HG03460 (cell line): ENCODE data around the gene GATA1.

Experiments used
- ATAC-seq: cut with Tn5 transposase; IDR thresholded peaks from one replicate; pipeline ENCODE4 v1.9.1; 2021; ENCODE audit not compliant: unreplicated experiment

The GATA1 gene

DNA sequence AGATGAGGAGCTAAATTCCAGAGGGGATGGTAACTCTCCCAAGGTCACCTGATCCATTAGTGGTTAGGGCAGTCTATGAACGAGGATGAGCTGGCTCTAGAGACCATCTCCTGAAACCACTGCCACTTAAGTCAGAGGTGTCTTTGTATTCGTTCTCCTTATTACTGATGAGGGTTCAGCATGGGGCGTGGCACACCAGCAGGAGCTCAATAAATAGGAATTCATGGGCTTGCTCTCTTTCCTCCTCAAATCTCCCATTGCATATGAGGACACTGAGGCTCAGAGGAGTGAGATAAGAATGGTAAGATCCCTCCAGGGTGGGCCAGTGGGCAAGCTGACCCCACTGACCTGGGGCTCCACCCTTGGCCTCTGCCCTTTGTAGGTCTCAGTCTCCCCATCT, 1.7 kb upstream of the GATA1 start:
- ATAC-seq = no peak

DNA sequence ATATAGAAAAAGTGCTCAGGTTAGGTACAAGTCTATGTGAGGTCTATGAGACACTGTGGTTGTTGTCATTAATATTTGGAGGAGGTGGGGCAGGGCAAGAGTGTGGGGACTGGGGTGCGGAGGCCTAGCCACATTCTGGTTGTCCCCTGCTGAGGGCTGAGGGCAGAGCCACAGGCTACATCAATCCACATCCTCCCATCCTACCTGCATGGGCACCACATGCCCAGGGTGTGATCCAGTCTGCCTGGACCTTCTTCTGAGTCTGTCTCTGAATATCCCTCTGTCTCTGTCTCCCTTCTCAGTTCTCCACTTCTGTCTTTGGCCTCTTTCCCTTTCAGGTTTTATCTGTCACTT, 1.2 kb upstream of the GATA1 start:
- no peak for ATAC-seq

DNA sequence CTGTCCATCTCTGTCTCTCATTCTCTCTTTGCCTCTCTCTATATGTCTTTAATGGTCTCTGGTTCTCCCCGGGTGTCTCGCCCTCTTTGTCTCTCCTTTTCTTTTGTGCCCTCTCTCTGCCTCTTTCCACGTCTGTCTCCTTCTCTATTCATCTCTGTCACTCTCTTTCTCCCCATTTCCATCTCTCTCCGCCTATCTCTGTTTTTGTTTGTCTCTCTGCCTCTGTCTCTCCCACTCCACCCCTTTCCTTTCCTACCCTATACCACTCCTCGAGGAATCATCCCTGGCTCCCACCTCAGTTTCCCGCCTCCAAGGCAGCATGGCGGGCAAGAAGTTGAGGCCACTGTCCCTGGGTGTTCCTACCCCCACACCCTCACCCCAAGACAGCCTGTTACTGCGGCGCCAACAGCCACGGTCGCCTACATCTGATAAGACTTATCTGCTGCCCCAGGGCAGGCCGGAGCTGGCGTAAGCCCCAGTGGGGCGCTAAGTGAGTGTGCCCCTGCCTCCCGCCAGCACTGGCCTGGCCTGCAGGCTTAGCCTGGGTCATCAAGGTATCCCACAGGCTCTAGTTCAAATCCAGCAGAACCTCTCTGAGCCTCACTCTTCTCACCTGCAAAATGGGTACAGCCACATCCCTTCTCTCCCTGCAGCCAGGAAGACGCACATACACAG, 713 bp upstream of the GATA1 start:
- ATAC-seq = no peak

DNA sequence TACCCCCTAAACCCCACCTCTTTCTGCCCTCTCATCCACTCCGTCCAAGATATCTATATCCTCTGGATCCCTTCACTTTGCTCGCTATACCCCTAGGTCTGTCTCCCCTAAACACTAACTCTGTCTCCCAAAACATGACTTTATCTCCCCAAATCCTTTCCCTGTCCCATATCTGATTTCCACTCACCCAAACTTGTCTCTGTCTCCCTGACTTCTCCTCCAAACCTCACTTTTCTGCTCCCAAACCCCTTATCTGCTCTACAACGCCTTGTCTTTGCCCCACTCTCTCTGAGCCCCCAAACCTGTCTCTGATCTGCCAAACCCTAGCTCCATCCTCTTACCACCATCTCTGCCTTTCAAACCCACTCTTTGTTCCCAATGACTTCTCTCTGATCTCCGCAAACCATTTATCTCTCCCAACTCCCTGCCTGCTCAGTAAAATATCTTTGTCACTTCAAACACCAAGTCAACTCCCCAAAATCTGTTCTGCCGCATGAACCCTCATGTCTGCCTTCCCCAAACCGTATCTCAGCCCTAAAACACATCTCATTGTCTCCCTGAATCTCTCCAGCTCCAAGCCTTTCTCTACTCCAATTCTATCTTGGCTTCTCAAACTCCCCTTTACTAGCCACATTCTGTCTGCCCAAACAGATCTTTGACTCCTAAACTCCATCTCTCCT, 575 bp downstream of the GATA1 start:
- no peak for ATAC-seq

DNA sequence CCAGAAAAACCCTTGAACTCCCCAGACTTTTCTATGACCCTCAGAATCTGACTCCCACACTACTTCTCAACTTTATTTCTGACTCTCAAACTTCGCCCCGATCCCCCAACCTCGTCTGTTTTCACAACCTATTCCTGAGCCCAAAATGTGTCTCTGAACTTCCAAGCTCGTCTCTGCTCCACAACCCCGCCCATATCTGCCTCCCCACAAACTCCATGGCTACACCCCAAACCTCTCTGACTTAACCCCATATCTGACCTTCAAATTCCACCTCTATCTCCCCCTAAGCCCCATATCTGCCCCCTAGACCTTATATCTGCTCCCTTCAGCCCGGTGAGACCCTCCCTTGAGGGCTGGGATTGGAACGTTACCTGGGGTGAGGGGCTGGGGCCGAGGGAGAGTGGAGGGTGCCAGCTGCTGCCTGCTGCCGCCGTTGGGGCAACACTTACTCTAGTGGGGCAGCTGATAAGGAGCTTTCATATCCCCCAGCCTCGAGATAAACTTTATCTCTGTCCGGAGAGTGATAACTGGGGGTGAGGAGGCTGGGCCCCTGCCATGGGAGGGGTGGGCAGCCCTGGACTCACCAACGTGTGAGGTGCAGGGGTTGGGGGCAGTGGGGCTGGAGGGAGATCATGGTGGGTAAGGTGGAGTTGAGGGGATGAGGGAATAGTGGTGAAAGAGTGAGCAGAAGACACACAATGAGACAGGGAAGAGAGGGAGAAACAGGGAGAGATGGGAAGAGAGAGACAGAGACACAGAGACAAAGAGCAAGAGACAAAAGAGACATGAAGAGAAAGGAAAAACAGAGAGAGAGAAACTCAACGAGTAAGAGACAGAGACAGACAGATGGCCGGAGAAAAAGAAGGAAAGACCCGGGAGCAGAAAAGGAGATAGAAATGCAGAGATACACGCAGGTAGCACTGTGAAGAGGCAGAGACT, 1.4 kb downstream of the GATA1 start:
- no peak for ATAC-seq

DNA sequence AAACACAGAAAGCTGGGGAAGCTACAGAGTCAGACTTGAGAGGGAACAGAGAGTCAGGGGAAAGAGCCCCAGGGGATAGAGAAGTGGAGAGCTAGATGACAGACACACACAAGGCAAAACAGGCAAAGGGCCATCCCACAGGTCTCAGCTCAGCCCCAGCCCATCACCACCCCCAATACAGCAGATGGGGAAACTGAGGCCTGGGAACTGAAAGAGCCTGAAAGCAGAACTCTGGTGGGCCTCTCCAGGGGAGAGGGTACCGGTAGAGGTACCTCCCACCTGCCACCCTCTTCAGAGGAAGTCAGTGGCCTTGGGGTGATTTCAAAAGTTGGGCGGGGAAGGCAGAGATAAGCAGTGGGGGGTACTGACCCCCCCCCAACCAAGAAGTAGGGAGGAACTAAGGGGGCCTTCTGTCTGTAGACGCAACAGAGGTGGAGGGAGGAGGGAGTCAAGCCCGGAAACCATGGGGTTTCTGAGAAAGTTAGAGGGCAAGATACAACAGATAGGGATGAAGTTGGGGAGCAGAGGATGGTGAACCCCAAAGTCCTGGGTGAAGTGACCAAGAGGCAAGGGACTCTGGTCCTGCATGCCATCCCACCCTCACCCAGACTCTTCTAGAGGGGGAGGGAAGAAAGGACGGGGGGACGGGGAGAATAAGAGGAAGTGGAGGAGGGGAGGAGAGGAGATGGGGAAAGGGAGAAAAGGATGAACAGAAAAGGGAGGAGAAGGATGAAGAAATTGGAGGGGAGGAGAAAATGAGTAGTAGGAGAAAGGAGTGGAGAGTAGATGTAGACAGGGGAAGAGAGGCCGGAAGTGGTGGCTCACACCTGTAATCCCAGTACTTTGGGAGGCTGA, 3.2 kb downstream of the GATA1 start:
- no peak for ATAC-seq

DNA sequence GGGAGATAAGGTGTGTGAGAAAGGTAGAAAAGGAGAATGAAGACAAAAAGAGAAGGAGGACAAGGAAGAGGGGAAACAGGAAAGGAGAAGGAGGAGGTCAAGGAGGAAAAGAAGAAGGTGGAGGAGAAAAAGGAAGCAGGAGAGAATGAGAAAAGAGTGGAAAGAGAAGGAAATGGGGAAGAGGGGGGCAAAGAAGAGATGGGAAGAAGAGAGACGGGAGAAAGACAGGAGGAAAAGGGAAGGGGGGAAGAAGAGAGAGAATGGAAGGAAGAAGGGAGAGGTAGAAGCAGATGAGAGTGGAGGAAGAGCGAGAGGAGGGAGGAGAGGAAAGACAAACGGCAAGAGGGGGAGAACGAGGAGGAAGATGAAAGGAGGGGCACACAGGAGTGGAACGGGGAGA, 4.1 kb downstream of the GATA1 start:
- ATAC-seq = no peak

DNA sequence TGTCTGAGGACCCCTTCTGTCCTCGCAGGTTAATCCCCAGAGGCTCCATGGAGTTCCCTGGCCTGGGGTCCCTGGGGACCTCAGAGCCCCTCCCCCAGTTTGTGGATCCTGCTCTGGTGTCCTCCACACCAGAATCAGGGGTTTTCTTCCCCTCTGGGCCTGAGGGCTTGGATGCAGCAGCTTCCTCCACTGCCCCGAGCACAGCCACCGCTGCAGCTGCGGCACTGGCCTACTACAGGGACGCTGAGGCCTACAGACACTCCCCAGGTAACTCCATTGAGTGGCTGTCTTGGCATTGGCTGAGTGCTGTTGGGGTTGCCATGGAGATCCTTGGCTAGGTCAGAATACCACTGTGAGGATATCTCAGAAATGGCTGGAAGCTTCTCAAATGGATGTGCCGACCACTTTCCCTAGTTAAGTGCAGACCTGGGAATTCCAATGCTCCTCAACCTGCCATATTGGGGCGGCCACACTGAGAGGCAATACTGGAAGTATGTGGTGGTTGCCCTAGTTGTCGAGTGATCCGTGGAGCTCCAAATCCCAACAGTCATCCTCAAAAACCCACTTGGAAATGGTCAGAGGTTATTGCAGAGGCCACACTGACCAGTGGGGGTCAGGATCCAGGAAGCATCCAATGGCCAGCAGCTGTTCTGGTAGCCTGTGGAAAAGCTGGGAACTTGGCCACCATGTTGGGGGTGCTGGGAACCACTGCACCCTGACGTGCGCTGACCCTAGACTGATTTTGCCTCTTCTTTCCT, 4.9 kb downstream of the GATA1 start:
- ATAC-seq = no peak

DNA sequence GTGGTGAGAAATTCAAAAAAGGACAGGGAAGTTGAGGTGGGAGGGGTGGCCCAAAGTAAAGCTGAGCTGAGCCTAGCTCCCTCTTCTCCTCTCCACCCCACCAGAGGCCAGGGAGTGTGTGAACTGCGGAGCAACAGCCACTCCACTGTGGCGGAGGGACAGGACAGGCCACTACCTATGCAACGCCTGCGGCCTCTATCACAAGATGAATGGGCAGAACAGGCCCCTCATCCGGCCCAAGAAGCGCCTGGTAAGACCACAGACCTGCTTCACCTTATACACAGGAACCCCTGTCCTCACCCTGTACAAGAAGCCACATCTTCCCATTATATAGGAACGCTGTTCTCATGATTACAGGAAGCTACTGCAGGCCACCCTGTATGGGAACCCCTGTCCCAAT, 5.8 kb downstream of the GATA1 start:
- ATAC-seq = no peak

DNA sequence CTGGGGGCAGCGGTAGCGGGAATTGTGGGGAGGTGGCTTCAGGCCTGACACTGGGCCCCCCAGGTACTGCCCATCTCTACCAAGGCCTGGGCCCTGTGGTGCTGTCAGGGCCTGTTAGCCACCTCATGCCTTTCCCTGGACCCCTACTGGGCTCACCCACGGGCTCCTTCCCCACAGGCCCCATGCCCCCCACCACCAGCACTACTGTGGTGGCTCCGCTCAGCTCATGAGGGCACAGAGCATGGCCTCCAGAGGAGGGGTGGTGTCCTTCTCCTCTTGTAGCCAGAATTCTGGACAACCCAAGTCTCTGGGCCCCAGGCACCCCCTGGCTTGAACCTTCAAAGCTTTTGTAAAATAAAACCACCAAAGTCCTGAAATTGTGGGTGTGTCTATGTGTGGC, 7.5 kb downstream of the GATA1 start:
- no peak for ATAC-seq

DNA sequence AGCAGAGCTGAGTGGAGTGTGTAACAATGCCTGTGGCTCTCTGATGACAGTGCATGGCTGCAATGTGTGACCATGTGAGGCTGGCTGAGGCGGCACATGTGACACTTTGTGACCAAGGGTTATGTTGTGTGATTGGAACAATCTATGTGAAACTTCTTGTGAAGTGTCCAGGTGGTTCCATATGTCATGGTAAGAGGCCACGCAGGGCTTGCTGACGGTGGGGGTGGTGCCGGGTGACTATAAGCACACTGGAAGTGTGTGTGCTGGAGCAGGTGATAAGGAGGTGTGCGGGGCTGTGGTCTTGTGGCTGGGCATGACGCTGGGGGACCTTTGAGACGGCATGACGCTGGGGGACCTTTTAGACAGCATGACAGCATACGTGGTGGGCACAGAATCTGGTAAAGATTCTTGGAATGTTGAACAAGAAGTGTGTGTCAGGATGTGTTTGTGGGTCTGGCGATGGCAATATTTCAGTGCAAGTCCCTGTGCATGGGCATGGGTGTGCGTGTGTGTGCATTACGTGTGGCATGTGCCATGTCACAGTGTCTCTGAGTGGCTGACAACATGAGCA, 8.0 kb downstream of the GATA1 start:
- no peak for ATAC-seq

DNA sequence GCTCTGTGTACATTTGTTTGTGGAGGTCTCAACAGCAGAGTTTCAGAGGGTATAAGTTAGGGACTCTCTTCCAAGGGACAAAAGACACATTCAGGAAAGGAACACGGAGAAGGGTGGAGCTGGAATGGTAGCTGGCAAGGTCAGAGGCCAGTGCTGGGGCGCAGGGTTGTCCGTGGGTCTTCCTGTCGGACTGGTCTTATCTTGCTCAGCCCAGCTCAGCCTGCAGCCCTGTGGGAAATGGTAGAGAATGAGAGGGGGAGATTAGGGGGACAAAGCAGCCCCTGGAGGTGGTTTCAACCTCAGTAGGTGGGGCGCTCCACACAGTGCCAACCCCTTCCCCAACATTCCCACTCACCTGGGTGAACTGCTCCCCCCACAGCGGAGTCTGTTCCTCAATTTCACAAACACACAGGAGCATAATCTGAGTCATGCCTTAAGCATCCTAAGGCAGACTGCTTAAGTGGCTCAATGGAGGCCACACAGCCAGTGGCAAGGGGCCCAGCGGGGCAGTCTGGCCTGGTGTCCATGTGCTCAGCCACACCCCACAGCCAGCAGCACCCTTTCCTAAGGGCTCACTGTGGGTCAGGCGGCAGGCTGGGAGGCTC, 8.6 kb downstream of the GATA1 start:
- no peak for ATAC-seq

DNA sequence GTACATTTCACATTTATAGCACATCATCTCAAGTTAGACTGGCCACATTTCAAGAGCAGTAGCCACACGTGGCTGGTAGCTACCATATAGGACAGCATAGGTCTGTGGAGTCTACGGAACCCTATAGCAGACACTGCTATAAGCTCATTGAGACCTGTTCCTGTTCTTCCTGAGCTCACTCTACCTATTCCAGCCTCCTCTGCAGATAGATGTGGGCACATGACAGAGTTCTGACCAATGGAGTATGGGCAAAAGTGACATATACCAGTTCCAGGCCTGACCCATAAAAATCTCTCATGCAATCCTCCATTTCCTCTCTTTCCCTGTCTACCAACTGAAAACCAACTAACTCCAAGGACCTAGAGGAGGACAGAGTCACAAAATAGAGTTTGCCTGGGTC, 11.9 kb downstream of the GATA1 start:
- no peak for ATAC-seq

DNA sequence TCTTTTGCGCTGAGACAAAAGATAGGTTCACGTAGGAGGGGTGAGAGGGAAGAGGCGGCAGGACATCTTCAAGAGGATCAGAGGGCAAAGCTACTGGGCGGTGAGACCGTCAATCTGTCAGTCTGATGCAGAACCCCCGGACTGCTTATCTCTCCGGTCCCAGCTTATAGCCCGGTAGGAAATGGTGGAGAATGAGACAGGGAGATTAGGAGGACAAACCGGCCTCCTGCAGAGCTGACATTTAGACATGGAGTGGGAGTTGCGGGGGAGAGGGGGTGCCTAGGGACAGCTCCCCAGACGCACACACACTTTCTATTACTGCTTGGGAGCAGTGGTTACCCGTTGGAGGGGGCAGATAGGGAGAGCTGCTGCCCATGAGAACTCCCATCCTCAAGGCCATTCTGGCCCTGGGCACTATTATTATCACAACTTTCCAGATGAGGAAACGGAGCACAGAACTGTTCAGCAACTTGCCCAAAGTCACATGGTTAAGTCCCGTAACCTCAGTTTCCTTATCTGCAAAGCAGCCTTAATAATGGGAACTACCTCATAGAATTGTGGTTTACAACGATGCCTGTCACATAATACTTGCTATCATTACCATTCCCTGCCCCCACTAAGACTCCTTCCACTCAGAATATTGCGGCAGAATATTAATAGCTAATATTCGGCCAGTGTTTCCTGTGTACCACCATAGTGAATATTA, 14.3 kb downstream of the GATA1 start:
- no peak for ATAC-seq

DNA sequence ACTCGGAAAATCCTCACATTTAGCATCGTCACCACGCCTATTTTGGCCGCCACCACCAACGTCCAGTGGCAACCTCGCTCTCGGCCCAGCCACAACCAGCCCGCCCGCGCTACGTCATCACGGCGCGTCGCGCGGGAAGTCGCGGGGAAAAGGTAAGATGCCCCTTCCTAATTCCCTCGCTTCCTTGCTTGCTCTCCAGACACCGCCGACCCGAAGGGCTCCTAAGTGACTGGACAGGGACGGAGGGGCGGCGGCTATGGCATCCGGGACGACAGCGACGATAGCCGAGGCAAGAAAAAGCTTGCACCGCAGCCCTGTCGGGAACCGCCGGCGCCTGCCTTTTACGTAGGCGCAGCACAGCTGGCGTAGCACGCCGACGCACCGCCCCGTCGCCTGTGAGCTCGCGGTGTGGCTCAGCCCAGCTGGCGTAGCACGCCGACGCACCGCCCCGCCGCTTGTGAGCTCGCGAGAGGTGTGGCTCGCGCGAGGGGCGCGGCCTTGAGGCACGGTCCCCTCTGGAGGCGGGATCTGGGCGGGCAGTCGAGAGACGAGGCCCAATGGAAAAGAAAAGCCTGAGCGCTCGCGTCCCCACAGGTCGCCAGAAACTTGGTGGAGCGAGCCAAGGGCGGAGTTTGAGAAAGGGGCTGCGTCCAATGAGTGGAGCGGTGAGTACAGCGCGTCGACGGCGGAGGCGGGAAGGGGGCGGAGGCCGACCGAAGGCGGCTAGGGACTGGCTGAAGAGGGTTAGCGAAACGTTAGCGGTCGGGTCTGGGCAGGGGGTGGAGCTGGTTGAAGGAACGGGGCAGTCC, 15.1 kb downstream of the GATA1 start, which contains the start of gene HDAC6:
HDAC6 (plus strand) TSS at position 788 of the 809 bp plus-strand sequence. CDS start 626 bp downstream, outside the sequence.
- peak; percentile 89 for ATAC-seq

DNA sequence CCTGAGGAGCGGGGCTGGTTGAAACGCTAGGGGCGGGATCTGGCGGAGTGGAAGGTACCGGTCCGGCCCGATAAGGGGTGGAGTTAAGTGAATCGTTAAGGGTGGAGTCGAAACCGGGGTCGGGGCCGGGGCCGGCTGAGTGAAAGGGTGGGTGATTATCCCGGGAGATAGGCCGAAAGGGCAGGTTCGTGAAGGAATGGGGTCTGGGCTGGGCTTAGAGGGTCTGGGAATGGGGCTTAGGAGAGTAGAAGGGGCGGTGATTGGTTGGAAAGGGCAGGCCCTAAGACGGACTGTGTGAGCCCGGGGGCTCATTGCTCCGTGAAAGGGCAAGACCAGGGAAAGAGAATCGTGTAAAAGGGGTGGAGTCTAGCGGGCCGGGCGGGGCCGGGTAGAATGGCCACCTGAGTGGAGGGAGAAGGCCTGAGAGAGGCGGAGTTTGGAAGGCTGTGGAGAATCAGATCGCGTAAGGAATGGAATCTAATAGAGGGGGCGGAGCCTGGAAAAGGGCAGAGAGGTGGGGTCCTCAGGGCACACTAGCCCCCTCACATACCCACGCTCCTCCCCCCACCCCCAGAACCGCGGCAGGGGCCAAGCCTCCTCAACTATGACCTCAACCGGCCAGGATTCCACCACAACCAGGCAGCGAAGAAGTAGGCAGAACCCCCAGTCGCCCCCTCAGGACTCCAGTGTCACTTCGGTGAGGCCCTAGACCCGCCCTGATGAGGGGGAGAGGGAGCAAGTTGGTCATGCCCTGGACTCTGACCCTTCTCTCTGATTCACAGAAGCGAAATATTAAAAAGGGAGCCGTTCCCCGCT, 15.9 kb downstream of the GATA1 start:
- peak; percentile 52 for ATAC-seq

DNA sequence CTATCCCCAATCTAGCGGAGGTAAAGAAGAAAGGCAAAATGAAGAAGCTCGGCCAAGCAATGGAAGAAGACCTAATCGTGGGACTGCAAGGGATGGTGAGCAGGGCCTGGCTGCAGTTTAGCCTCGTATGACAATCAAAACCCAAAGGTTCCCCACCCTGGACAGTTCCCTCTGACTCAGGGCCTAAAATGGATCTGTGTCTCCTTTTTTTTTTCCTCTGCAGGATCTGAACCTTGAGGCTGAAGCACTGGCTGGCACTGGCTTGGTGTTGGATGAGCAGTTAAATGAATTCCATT, 16.5 kb downstream of the GATA1 start:
- no peak for ATAC-seq
